Endothelial cell (in vitro differentiated cells): ENCODE measurements around the gene TMEM179B. TPM values are rescaled to one million over a fixed set of nuclear protein-coding genes. Genes with fewer than 3 reads are reported as not detected.
"Not testable (repeated sequence)": the region's sequence is repeated elsewhere in the genome, so short reads cannot be mapped to it uniquely, and the experiment has no call there.

ENCODE experiments used
- DNase-seq: peaks from one replicate; pipeline ENCODE4 v3.0.0; 2021; ENCODE audit warnings: low spot score
- H3K27ac Mint-ChIP-seq: one replicate; pipeline ENCODE4 v1.8.0; 2021; ENCODE audit warnings: mixed read lengths, inconsistent platforms; ENCODE audit not compliant: unreplicated experiment
- H3K27me3 Mint-ChIP-seq: one replicate; pipeline ENCODE4 v1.8.0; 2021; ENCODE audit warnings: mild to moderate bottlenecking, moderate library complexity, mixed read lengths, inconsistent platforms; ENCODE audit not compliant: unreplicated experiment
- H3K36me3 Mint-ChIP-seq: one replicate; pipeline ENCODE4 v1.8.0; 2021; ENCODE audit warnings: mild to moderate bottlenecking, low read depth, mixed read lengths, inconsistent platforms; ENCODE audit not compliant: unreplicated experiment
- H3K4me1 Mint-ChIP-seq: one replicate; pipeline ENCODE4 v1.8.0; 2021; ENCODE audit warnings: mild to moderate bottlenecking, mixed read lengths, inconsistent platforms; ENCODE audit not compliant: unreplicated experiment
- H3K4me3 Mint-ChIP-seq: one replicate; pipeline ENCODE4 v1.8.0; 2021; ENCODE audit warnings: mild to moderate bottlenecking, mixed read lengths, inconsistent platforms; ENCODE audit not compliant: unreplicated experiment
- H3K9me3 Mint-ChIP-seq: one replicate; pipeline ENCODE4 v1.8.0; 2021; ENCODE audit warnings: mixed read lengths, inconsistent platforms; ENCODE audit not compliant: unreplicated experiment
- long read RNA-seq: library from polyadenylated mRNA; unstranded; transcript quantifications from one replicate; pipeline ENCODE4 v2.0.0, GENCODE V29; 2020; ENCODE audit not compliant: unreplicated experiment
- total RNA-seq: library from RNA; stranded (reverse); fragmentation: NEBNext Ultra II Directional; extraction: Animal tissue kit (Norgen Biotek cat#: 25700); gene quantifications from one replicate; pipeline ENCODE4 v1.2.1, GENCODE V29; 2021; ENCODE audit not compliant: unreplicated experiment
- TF ChIP-seq, protein P1 (sequence below): fragments of 200-600 bp; sonication (generic); IDR thresholded peaks from one replicate; pipeline ENCODE4 v1.5.0; 2021; ENCODE audit warnings: antibody characterized with exemption; ENCODE audit not compliant: unreplicated experiment

Gene TMEM179B, protein sequence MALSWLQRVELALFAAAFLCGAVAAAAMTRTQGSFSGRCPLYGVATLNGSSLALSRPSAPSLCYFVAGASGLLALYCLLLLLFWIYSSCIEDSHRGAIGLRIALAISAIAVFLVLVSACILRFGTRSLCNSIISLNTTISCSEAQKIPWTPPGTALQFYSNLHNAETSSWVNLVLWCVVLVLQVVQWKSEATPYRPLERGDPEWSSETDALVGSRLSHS
- 26.7 TPM for total RNA-seq
- long read RNA-seq, transcript TMEM179B-201 (5 exons, 1,023 nt) = major isoform, 16 of 23 reads
- long read RNA-seq, partial matches to known transcripts = 1 of 23 reads
- long read RNA-seq, other reads (novel, unspliced or antisense) = 5 of 23 reads

DNA sequence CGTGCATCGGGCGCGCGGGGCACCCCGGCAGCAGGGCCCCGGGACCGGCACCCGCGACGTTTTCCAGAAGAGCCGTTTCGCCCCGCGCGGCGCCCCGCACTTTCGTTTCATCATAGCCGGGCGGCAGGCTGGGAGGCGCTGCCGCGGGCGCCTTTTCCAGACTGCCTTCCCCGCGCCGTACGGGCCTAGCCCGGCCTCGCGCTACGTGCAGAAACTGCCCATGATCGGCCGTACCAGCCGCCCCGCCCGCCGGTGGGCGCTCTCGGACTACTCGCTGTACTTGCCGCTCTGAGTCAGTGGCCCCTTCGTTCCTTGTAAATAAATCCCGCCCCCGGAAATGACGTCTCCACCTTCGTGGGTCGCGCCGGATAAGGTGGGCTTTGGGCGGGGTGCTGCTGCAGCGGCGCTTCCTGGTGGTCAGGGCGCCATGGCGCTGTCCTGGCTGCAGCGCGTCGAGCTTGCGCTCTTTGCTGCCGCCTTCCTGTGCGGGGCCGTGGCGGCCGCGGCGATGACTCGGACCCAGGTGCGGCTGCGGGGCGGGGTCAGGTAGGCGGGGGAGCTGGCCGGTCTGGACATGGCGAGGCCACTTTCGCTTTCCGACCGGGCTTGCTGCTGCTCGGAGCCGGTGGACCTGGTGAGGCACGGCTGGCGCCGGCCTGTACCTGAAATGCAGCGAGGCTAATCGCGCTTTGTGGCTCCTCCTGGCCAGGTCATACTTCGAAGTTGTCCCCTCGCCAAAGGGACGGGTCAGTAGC lies at the start of gene TMEM179B:
TSS of gene TMEM179B (plus strand) at position 398 of the 755 bp plus-strand sequence. CDS start at position 428, 30 bp downstream.
- H3K27ac Mint-ChIP-seq = peak within 1 kb of the TSS; percentile 89
- H3K36me3 Mint-ChIP-seq = peaks cover 24% of the 10 kb centered on the region
- H3K9me3 Mint-ChIP-seq = no peaks in the 10 kb centered on the region
- peak; percentile 91 for DNase-seq
- peaks cover 20% of the 10 kb centered on the region for H3K4me1 Mint-ChIP-seq
- H3K27me3 Mint-ChIP-seq = peaks cover 8% of the 10 kb centered on the region
- TF ChIP-seq, protein P1, sequence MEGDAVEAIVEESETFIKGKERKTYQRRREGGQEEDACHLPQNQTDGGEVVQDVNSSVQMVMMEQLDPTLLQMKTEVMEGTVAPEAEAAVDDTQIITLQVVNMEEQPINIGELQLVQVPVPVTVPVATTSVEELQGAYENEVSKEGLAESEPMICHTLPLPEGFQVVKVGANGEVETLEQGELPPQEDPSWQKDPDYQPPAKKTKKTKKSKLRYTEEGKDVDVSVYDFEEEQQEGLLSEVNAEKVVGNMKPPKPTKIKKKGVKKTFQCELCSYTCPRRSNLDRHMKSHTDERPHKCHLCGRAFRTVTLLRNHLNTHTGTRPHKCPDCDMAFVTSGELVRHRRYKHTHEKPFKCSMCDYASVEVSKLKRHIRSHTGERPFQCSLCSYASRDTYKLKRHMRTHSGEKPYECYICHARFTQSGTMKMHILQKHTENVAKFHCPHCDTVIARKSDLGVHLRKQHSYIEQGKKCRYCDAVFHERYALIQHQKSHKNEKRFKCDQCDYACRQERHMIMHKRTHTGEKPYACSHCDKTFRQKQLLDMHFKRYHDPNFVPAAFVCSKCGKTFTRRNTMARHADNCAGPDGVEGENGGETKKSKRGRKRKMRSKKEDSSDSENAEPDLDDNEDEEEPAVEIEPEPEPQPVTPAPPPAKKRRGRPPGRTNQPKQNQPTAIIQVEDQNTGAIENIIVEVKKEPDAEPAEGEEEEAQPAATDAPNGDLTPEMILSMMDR = peak; percentile 9
- peak within 1 kb of the TSS; percentile 93 for H3K4me3 Mint-ChIP-seq

DNA sequence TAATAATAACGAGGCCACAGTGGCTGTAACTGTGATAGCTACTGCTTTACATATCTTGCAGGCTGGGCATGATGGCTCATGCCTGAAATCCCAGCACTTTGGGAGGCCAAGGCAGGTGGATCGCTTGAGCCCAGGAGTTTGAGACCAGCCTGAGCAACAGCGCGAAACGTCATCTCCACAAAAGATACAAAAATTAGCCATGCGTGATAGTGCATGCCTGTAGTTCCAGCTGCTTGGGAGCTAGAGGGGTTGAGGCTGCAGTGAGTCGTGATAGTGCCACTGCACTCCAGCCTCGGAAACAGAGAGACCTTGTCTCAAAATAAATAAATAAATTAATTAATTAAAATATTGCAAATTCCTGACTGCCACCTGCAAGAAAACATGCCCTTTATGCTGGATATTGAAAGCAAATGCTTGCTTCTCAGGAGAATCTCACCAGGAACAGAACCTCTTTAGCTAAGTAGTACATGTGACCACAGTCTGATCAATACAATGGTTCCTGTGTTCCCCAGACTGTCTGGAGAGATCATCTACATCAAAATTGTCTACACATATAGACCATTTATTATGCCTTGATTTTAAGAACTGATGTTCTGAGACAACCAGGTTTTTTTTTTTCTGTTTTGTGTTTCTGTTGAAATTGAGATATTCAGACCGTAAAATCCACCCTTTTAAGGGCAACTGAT lies 39.6 kb upstream of the TMEM179B start:
- H3K9me3 Mint-ChIP-seq = no peaks in the 10 kb centered on the region
- DNase-seq = no peak
- peaks cover 4% of the 10 kb centered on the region for H3K36me3 Mint-ChIP-seq
- no peak overlapping the region for H3K4me3 Mint-ChIP-seq
- no peaks in the 10 kb centered on the region for H3K4me1 Mint-ChIP-seq
- no peak overlapping the region for H3K27ac Mint-ChIP-seq
- H3K27me3 Mint-ChIP-seq = no peaks in the 10 kb centered on the region
- TF ChIP-seq, protein P1 = no peak

DNA sequence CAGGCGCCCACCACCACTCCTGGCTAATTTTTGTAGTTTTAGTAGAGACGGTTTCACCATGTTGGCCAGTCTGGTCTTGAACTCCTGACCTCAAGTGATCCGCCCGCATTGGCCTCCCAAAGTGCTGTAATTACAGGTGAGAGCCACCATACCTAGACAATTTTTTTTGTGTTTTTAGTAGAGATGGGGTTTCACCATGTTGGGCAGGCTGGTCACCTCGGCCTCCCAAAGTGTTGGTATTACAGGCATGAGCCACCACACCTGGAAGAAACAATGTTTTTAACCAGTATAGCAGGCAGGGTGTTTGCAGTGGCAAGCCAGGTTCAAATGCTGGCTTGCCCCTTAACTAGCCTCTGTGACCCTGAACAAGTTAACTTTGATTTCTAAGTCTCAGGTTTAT lies 37.3 kb upstream of the TMEM179B start:
- not testable (repeated sequence) for H3K27ac Mint-ChIP-seq, H3K9me3 Mint-ChIP-seq, DNase-seq, H3K4me3 Mint-ChIP-seq, H3K36me3 Mint-ChIP-seq, H3K4me1 Mint-ChIP-seq, H3K27me3 Mint-ChIP-seq

DNA sequence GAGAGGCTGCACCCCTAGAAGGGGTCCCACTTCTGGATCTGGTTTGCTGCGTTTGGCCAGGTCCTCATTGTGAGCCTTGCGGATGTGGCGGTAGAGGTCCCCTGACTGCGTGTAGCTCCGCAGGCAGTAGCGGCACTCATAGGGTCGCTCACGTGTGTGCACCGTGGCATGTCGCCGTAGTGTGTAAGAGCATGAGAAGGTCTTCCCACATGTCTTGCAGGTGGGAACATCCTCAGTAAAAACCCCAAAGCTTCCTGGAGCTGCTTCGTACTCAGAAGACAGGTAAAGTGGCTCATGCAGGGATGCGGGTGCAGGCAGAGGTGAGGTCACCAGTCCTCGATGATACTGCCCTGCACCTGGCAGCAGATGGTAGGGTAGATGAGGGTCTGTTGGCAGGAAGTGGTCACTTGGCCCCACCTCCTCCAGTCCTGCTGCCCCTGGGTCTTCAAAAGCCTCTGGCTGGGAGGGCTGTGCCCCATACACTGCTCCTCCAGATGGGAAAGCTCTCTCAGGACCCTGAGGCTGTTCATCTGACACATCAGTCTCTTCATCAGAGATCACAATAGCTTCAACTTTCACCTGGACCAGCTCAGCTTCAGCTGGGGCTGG lies 34.9 kb upstream of the TMEM179B start:
- no peak overlapping the region for H3K4me3 Mint-ChIP-seq
- no peak for DNase-seq
- peaks cover 7% of the 10 kb centered on the region for H3K4me1 Mint-ChIP-seq
- H3K27me3 Mint-ChIP-seq = peaks cover 8% of the 10 kb centered on the region
- TF ChIP-seq, protein P1 = no peak
- H3K27ac Mint-ChIP-seq = no peak overlapping the region
- no peaks in the 10 kb centered on the region for H3K9me3 Mint-ChIP-seq
- peaks cover 4% of the 10 kb centered on the region for H3K36me3 Mint-ChIP-seq

DNA sequence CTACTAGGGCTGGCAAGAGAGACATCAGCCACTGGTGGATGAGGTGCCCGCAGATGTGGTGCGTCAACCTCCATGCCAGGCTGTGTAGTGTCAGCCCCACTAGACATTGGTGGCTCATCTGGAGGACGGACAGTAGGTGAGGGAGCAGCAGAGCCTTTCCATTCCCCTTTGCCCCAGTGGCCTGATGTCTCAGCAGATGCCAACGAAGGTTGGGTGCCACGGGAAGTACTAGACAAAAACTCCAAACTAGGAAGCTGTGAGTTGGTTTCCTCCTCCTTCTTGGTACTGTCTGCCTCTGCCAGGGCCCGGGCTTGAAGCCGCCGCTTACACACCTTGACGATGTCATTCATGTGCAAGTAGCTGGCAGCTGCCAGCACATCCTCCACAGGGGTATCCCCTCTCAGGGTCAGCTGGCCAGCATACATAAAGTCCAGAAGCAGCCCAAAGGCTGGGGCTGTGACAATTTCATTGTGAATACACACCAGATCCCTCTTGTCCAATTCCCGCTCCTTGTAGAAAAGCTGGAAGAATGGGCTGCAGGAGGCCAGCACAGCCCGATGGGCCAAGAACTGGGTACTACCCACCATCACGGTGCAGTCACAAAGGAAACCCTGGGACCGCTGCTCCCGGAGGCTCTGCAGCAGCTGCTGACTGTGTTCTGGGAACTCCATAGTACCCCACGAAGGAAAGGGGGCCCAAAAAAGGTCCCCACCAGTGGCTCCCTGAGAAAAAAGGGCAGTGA lies 34.0 kb upstream of the TMEM179B start:
- peaks cover 10% of the 10 kb centered on the region for H3K4me1 Mint-ChIP-seq
- DNase-seq = no peak
- no peak overlapping the region for H3K27ac Mint-ChIP-seq
- TF ChIP-seq, protein P1 = no peak
- H3K27me3 Mint-ChIP-seq = peaks cover 9% of the 10 kb centered on the region
- no peaks in the 10 kb centered on the region for H3K9me3 Mint-ChIP-seq
- peak overlapping the region; percentile 97 for H3K4me3 Mint-ChIP-seq
- peaks cover 4% of the 10 kb centered on the region for H3K36me3 Mint-ChIP-seq
